NB4 (cell line): ENCODE data around the gene PLXDC2.

ENCODE experiments used
- CTCF ChIP-seq: IDR thresholded peaks from one replicate; pipeline ENCODE4 v1.5.1; 2012; ENCODE audit warnings: low read depth, low read length
- POLR2A ChIP-seq: IDR thresholded peaks from 2 replicates; pipeline ENCODE4 v1.6.1; 2011; ENCODE audit warnings: mild to moderate bottlenecking; ENCODE audit not compliant: insufficient read length; ENCODE audit errors: extremely low read depth

GRCh38 chr10:19869370-19869769, 53.1 kb downstream of the PLXDC2 start:
- TF ChIP-seq CTCF (no peak), POLR2A (no peak)
